Progenitor cell of endocrine pancreas (in vitro differentiated cells): Measurements from ENCODE around the gene PTPA. TPM values are rescaled to one million over a fixed set of nuclear protein-coding genes. Genes with fewer than 3 reads are reported as not detected.

Experiments used
- DNase-seq: peaks from one replicate; pipeline ENCODE4 v3.0.0; 2021; ENCODE audit warnings: low spot score; ENCODE audit not compliant: unreplicated experiment
- H3K27ac Mint-ChIP-seq: 2 replicates; pipeline ENCODE4 v1.8.0; 2021; ENCODE audit warnings: mild to moderate bottlenecking, moderate library complexity, mixed read lengths
- H3K27me3 Mint-ChIP-seq: 2 replicates; pipeline ENCODE4 v1.8.0; 2021; ENCODE audit warnings: mixed read lengths
- H3K36me3 Mint-ChIP-seq: 2 replicates; pipeline ENCODE4 v1.8.0; 2022; ENCODE audit warnings: mixed read lengths; ENCODE audit not compliant: insufficient read depth
- H3K4me1 Mint-ChIP-seq: 2 replicates; pipeline ENCODE4 v1.8.0; 2021; ENCODE audit warnings: low read depth, mixed read lengths
- H3K4me3 Mint-ChIP-seq: 2 replicates; pipeline ENCODE4 v1.8.0; 2021; ENCODE audit warnings: low read depth, mild to moderate bottlenecking, moderate library complexity, mixed read lengths
- H3K9me3 Mint-ChIP-seq: 2 replicates; pipeline ENCODE4 v1.8.0; 2021; ENCODE audit warnings: low read depth, mixed read lengths
- CTCF ChIP-seq: fragments of 200-600 bp; sonication (generic); IDR thresholded peaks from one replicate; pipeline ENCODE4 v1.5.0; 2021; ENCODE audit warnings: antibody characterized with exemption, mild to moderate bottlenecking; ENCODE audit not compliant: unreplicated experiment
- total RNA-seq: library from RNA; stranded (reverse); gene quantifications from 2 replicates; pipeline ENCODE4 v1.2.1, GENCODE V29; 2021

Gene PTPA
- total RNA-seq, 1 donor from 2014 or later, result 145 TPM

GRCh38 chr9:129102791-129103594 lies 8.2 kb upstream of the PTPA start:
- no peak overlapping the region for H3K4me3 Mint-ChIP-seq
- peaks cover 4% of the 10 kb centered on the region for H3K27me3 Mint-ChIP-seq
- peaks cover 8% of the 10 kb centered on the region for H3K4me1 Mint-ChIP-seq
- peaks cover 2% of the 10 kb centered on the region for H3K36me3 Mint-ChIP-seq
- peak; percentile 62 for TF ChIP-seq CTCF
- no peaks in the 10 kb centered on the region for H3K9me3 Mint-ChIP-seq
- DNase-seq, result no peak
- no peak overlapping the region for H3K27ac Mint-ChIP-seq

GRCh38 chr9:129103595-129103965 lies 7.6 kb upstream of the PTPA start:
- TF ChIP-seq CTCF, result no peak
- peaks cover 1% of the 10 kb centered on the region for H3K36me3 Mint-ChIP-seq
- no peak overlapping the region for H3K4me3 Mint-ChIP-seq
- peaks cover 8% of the 10 kb centered on the region for H3K4me1 Mint-ChIP-seq
- DNase-seq, result no peak
- no peak overlapping the region for H3K27ac Mint-ChIP-seq
- H3K27me3 Mint-ChIP-seq, result peaks cover 5% of the 10 kb centered on the region
- no peaks in the 10 kb centered on the region for H3K9me3 Mint-ChIP-seq

GRCh38 chr9:129104051-129104450 lies 7.2 kb upstream of the PTPA start:
- H3K27me3 Mint-ChIP-seq, result peaks cover 9% of the 10 kb centered on the region
- TF ChIP-seq CTCF, result no peak
- no peaks in the 10 kb centered on the region for H3K9me3 Mint-ChIP-seq
- H3K4me1 Mint-ChIP-seq, result peaks cover 8% of the 10 kb centered on the region
- H3K4me3 Mint-ChIP-seq, result no peak overlapping the region
- no peak for DNase-seq
- peaks cover 1% of the 10 kb centered on the region for H3K36me3 Mint-ChIP-seq
- no peak overlapping the region for H3K27ac Mint-ChIP-seq

- TF ChIP-seq CTCF, result no peak
- Mint-ChIP-seq H3K27me3 (peaks cover 15% of the 10 kb centered on the region), H3K36me3 (peaks cover 1% of the 10 kb centered on the region)
Measured at GRCh38 chr9:129105857-129106694, 5.1 kb upstream of the PTPA start.

GRCh38 chr9:129107651-129108050 lies 3.6 kb upstream of the PTPA start:
- Mint-ChIP-seq H3K9me3 (no peaks in the 10 kb centered on the region), H3K4me1 (peaks cover 11% of the 10 kb centered on the region), H3K27ac (no peak overlapping the region), H3K36me3 (peaks cover 1% of the 10 kb centered on the region), H3K27me3 (peaks cover 11% of the 10 kb centered on the region), H3K4me3 (peak overlapping the region; percentile 29)
- TF ChIP-seq CTCF, result no peak
- DNase-seq, result no peak

More at GRCh38 chr9:129105857-129106694, 5.1 kb upstream of the PTPA start:
- peak overlapping the region; percentile 69 for H3K27ac Mint-ChIP-seq
- H3K9me3 Mint-ChIP-seq, result no peaks in the 10 kb centered on the region
- DNase-seq, result no peak
- no peak overlapping the region for H3K4me3 Mint-ChIP-seq
- peaks cover 8% of the 10 kb centered on the region for H3K4me1 Mint-ChIP-seq
